Measurements from ENCODE around the gene ZDHHC17. TPM values are rescaled to one million over a fixed set of nuclear protein-coding genes. Genes with fewer than 3 reads are reported as not detected.

The ZDHHC17 gene
- total RNA-seq, 2 experiments from 2014 or later: 36.4 to 42.6 TPM

DNA sequence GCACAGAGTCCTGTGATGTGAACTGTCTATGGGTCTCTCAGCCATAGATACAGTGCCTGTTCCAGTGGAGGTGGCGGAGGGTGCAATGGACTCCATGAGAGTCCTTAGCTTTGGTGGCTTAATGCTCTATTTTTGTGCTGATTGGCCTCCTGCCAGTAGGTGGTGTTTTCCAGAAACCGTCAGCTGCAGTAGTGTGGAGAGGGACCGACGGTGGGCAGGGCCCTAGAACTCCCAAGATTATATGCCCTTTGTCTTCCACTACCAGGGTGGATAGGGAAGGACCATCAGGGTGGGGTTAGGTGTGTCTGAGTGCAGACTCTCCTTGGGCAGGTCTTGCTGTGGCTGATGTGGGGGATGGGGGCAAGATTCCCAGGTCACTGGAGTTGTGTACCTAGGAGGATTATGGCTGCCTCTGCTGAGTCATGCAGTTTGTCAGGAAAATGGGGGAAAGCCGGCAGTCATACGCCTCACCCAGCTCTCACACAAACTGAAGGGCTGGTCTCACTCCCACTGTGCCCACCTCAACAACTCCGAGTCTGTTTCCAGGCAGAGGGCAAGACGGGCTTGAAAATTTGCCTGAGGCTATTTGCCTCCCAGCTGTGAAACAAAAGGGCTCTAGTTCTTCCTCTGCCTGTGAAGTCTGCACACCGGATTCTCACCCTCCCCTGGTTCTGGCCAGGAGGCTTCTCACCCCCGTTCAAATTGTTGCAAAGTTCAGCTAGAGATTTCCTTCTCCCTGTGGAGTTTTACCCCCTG lies 24.9 kb upstream of the ZDHHC17 start:
- intact Hi-C loops (cut with DNase I, micrococcal nuclease): no loop called here
- Mint-ChIP-seq H3K36me3 (ENCODE audit: low read depth) (peaks cover 4% of the 10 kb centered on the region), H3K4me1 (ENCODE audit: low read depth) (no peaks in the 10 kb centered on the region), H3K9me3 (peaks cover 7% of the 10 kb centered on the region), H3K4me3 (no peak overlapping the region), H3K27ac (no peak overlapping the region), H3K27me3 (peaks cover 4% of the 10 kb centered on the region)
- no peaks in the 10 kb centered on the region for H3K4me1 ChIP-seq (ENCODE audit: insufficient read depth, low read length)
- POLR2A ChIA-PET: no interaction called here
- no peak for ATAC-seq (ENCODE audit: poor library complexity)
- CTCF ChIA-PET: interaction anchor here (0.6 kb wide), 1 partner anchor 1754 kb away, joined by 3 read pairs; no protein-coding TSS in a partner anchor
- peaks cover 0 to 8% of the 10 kb centered on the region in 2 experiments for H3K9me3 ChIP-seq (ENCODE audit: control insufficient read depth in 1 of 2, insufficient read depth in 1 of 2, low read length in 2 of 2)
- TF ChIP-seq, protein P1, sequence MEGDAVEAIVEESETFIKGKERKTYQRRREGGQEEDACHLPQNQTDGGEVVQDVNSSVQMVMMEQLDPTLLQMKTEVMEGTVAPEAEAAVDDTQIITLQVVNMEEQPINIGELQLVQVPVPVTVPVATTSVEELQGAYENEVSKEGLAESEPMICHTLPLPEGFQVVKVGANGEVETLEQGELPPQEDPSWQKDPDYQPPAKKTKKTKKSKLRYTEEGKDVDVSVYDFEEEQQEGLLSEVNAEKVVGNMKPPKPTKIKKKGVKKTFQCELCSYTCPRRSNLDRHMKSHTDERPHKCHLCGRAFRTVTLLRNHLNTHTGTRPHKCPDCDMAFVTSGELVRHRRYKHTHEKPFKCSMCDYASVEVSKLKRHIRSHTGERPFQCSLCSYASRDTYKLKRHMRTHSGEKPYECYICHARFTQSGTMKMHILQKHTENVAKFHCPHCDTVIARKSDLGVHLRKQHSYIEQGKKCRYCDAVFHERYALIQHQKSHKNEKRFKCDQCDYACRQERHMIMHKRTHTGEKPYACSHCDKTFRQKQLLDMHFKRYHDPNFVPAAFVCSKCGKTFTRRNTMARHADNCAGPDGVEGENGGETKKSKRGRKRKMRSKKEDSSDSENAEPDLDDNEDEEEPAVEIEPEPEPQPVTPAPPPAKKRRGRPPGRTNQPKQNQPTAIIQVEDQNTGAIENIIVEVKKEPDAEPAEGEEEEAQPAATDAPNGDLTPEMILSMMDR (IDR thresholded peaks at IDR 0.05): no peak
- no peaks in the 10 kb centered on the region for H3K27me3 ChIP-seq (ENCODE audit: control insufficient read depth in 1 of 2, insufficient read depth in 2 of 2, low read length in 2 of 2)
- H3K4me3 ChIP-seq (ENCODE audit: low read length): no peak overlapping the region
- H3K36me3 ChIP-seq (ENCODE audit: insufficient read depth, low read length): no peaks in the 10 kb centered on the region
- no peak for DNase-seq
- H3K27ac ChIP-seq (ENCODE audit: low read depth in 1 of 2, low read length in 2 of 2): no peak overlapping the region

DNA sequence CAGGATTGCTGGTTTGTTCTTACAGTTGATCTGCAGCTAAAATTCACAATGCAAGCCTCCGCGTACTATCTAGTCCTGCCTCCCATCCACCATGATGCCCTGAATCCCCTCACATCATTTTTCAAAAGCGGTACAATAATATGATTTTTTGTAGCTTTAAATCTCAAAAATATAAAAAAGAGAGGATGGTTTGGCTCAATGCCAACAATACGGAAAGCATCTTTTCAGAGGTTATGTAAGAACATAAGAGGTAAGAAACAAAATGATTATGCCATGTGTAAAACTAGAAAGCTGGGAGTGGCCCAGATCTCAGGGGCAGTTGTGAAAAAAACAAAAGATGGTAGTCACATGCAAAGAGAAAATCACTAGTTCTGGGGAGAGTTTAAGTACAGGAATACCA lies 24.0 kb upstream of the ZDHHC17 start:
- no peaks in the 10 kb centered on the region for H3K4me1 Mint-ChIP-seq (ENCODE audit: low read depth)
- DNase-seq: no peak

DNA sequence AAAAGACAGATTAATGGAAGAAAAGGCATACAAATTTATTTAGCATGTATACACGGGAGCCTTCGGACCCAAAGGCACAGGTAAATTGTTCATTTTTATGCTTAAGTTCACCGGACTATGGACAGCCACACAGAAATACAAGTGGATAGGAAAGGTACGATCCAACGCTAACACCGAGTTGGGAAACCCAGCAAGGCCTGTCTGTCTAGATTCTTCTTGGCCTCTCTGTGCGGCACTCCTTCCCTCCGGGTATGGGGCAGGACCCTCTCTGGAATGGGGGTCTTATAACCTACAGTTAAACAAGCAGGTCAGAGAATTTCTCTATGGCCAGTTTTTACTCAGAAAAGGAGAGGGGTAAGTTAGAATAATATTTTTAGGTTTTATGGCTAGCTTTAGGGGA lies 23.4 kb upstream of the ZDHHC17 start:
- no peaks in the 10 kb centered on the region for H3K4me1 Mint-ChIP-seq (ENCODE audit: low read depth)
- peaks cover 10% of the 10 kb centered on the region for H3K27me3 Mint-ChIP-seq
- H3K36me3 Mint-ChIP-seq (ENCODE audit: low read depth): peaks cover 4% of the 10 kb centered on the region
- H3K9me3 ChIP-seq (ENCODE audit: control insufficient read depth in 1 of 2, insufficient read depth in 1 of 2, low read length in 2 of 2): peaks cover 0 to 8% of the 10 kb centered on the region in 2 experiments
- no peak for DNase-seq
- no peak overlapping the region for H3K27ac ChIP-seq (ENCODE audit: low read depth in 1 of 2, low read length in 2 of 2)
- H3K9me3 Mint-ChIP-seq: peaks cover 7% of the 10 kb centered on the region
- H3K4me1 ChIP-seq (ENCODE audit: insufficient read depth, low read length): no peaks in the 10 kb centered on the region
- TF ChIP-seq, protein P1 (IDR thresholded peaks at IDR 0.05): no peak
- intact Hi-C loops (cut with DNase I, micrococcal nuclease): no loop called here
- no peak overlapping the region for H3K27ac Mint-ChIP-seq
- CTCF ChIA-PET: no interaction called here
- H3K4me3 ChIP-seq (ENCODE audit: low read length): no peak overlapping the region
- no peaks in the 10 kb centered on the region for H3K27me3 ChIP-seq (ENCODE audit: control insufficient read depth in 1 of 2, insufficient read depth in 2 of 2, low read length in 2 of 2)
- no peak overlapping the region for H3K4me3 Mint-ChIP-seq
- H3K36me3 ChIP-seq (ENCODE audit: insufficient read depth, low read length): no peaks in the 10 kb centered on the region
- ATAC-seq (ENCODE audit: poor library complexity): no peak
- POLR2A ChIA-PET: no interaction called here

More for the DNA sequence above, 24.0 kb upstream of the ZDHHC17 start:
- CTCF ChIA-PET: no interaction called here
- Mint-ChIP-seq H3K9me3 (peaks cover 7% of the 10 kb centered on the region), H3K27me3 (peaks cover 10% of the 10 kb centered on the region), H3K4me3 (no peak overlapping the region), H3K36me3 (ENCODE audit: low read depth) (peaks cover 4% of the 10 kb centered on the region), H3K27ac (no peak overlapping the region)
- POLR2A ChIA-PET: no interaction called here
- no peak for ATAC-seq (ENCODE audit: poor library complexity)
- Histone ChIP-seq H3K36me3 (ENCODE audit: insufficient read depth, low read length) (no peaks in the 10 kb centered on the region), H3K27me3 (ENCODE audit: control insufficient read depth in 1 of 2, insufficient read depth in 2 of 2, low read length in 2 of 2) (no peaks in the 10 kb centered on the region), H3K4me1 (ENCODE audit: insufficient read depth, low read length) (no peaks in the 10 kb centered on the region), H3K27ac (ENCODE audit: low read depth in 1 of 2, low read length in 2 of 2) (no peak overlapping the region), H3K9me3 (ENCODE audit: control insufficient read depth in 1 of 2, insufficient read depth in 1 of 2, low read length in 2 of 2) (peaks cover 0 to 8% of the 10 kb centered on the region in 2 experiments), H3K4me3 (ENCODE audit: low read length) (no peak overlapping the region)
- TF ChIP-seq, protein P1 (IDR thresholded peaks at IDR 0.05): no peak
- intact Hi-C loops (cut with DNase I, micrococcal nuclease): no loop called here

Measured in CD4-positive, alpha-beta T cell (primary cell).